HG02642 (cell line): ENCODE results near the gene SLC22A16.

ENCODE experiments used
- ATAC-seq: cut with Tn5 transposase; IDR thresholded peaks from one replicate; pipeline ENCODE4 v1.9.1; 2021; ENCODE audit warnings: mild to moderate bottlenecking; ENCODE audit not compliant: unreplicated experiment, poor library complexity

Gene SLC22A16

GRCh38 chr6:110409794-110410193 lies 66.6 kb downstream of the SLC22A16 start:
- ATAC-seq: no peak

- ATAC-seq: no peak
Observed at GRCh38 chr6:110408901-110409300, 67.5 kb downstream of the SLC22A16 start.

- no peak for ATAC-seq
Observed at GRCh38 chr6:110404607-110405006, 71.8 kb downstream of the SLC22A16 start.

GRCh38 chr6:110401585-110402176 lies 74.7 kb downstream of the SLC22A16 start:
- no peak for ATAC-seq

- ATAC-seq: no peak
Observed at GRCh38 chr6:110400208-110400607, 76.2 kb downstream of the SLC22A16 start.

GRCh38 chr6:110399219-110400071 lies 77.0 kb downstream of the SLC22A16 start:
- no peak for ATAC-seq

- no peak for ATAC-seq
Observed at GRCh38 chr6:110398778-110399177, 77.6 kb downstream of the SLC22A16 start.

- ATAC-seq: no peak
Observed at GRCh38 chr6:110395221-110395620, 81.2 kb downstream of the SLC22A16 start.

- no peak for ATAC-seq
Observed at GRCh38 chr6:110394409-110394808, 82.0 kb downstream of the SLC22A16 start.

- no peak for ATAC-seq
Observed at GRCh38 chr6:110392727-110393126, 83.7 kb downstream of the SLC22A16 start.

GRCh38 chr6:110390404-110390803 lies 86.0 kb downstream of the SLC22A16 start:
- no peak for ATAC-seq

GRCh38 chr6:110389689-110390382 lies 86.6 kb downstream of the SLC22A16 start:
- ATAC-seq: no peak

- no peak for ATAC-seq
Observed at GRCh38 chr6:110387986-110388385, 88.4 kb downstream of the SLC22A16 start.

- no peak for ATAC-seq
Observed at GRCh38 chr6:110385458-110385863, 91.0 kb downstream of the SLC22A16 start.

- ATAC-seq: no peak
Observed at GRCh38 chr6:110378552-110378951, 97.9 kb downstream of the SLC22A16 start.
